ENCODE data around the gene UBE2H.
"Not testable (repeated sequence)": the region's sequence is repeated elsewhere in the genome, so short reads cannot be mapped to it uniquely, and the experiment has no call there.

The UBE2H gene

DNA sequence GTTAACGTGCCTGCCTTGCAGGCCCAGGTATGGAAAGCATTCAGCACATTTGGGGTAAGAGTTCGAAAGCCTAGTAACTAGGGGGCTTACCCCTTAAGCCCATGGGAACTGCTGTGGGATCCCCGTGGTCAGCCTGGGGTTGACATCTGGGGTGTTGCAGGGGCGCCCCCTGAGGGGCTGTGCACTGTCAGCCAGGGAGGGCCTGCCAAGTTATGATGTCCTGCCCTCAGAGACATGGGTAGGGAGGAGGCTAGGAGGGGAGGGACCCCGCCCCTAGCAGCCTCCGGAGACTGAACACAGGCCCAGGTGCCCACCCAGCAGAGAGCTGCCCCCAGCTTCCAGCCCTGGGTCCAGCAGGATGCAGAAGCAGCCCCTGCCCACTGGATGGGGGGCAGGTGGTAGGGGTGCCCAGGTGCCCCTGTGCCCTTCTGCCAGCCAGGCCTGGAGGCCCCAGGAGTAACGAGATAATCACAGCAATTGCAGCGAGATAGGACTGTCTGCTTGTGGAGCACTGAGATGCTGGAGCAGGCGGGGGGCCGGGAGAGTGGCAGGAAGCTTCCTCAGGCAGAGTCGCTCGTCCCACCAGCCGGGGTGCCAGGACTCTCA lies 153.3 kb downstream of the UBE2H start:
- no peak for TF ChIP-seq MAX (IDR thresholded peaks at IDR 0.05; ENCODE audit: low read depth, low read length)
- no peak for TF ChIP-seq MYC (IDR thresholded peaks at IDR 0.05; ENCODE audit: low read depth, low read length)
- TF ChIP-seq, protein P1, sequence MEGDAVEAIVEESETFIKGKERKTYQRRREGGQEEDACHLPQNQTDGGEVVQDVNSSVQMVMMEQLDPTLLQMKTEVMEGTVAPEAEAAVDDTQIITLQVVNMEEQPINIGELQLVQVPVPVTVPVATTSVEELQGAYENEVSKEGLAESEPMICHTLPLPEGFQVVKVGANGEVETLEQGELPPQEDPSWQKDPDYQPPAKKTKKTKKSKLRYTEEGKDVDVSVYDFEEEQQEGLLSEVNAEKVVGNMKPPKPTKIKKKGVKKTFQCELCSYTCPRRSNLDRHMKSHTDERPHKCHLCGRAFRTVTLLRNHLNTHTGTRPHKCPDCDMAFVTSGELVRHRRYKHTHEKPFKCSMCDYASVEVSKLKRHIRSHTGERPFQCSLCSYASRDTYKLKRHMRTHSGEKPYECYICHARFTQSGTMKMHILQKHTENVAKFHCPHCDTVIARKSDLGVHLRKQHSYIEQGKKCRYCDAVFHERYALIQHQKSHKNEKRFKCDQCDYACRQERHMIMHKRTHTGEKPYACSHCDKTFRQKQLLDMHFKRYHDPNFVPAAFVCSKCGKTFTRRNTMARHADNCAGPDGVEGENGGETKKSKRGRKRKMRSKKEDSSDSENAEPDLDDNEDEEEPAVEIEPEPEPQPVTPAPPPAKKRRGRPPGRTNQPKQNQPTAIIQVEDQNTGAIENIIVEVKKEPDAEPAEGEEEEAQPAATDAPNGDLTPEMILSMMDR (IDR thresholded peaks at IDR 0.05; ENCODE audit: low read depth, low read length), result no peak
- no peak for TF ChIP-seq POLR2A (IDR thresholded peaks at IDR 0.05; ENCODE audit: extremely low read depth, insufficient read length)
- H3K4me3 ChIP-seq (ENCODE audit: low read depth, low read length), result no peak overlapping the region
- no peak for DNase-seq (ENCODE audit: low read depth)

DNA sequence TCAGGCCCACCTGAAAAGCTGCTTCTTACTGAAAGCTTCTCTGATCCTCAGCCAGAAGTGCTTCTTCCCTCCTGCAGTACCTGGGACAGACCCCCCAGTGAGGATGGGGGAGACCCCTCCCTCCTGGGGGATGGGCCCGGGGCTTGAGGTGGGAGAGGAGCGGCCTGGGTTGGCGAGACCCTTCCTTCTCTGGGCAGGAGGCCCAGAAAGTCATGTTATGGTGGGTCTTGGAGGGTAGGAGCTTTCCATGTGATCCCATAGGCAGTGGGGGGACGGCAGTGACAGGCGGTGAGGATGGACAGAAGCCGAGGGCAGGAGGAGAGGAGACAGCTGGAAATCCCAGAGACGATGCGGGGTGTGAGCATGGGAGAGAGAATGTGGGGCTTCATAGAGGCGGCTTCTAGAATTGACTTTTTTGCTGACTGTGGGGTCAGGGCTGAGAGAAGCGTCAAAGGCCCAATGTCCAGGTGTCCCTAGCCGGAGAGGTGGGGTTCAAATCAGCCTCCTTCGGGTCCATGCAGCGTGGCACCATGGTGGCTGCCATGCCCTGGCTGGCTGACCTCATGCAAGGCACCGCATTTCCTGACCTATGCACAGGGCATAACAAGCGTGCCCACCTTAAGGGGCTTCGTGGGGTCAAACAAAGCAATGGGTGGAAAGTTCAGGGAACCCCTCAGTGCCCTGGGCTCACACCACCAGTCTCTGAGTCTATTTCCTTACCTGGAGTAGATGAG lies 154.0 kb downstream of the UBE2H start:
- no peak overlapping the region for H3K4me3 ChIP-seq (ENCODE audit: low read depth, low read length)
- DNase-seq (ENCODE audit: low read depth), result no peak
- TF ChIP-seq MAX (IDR thresholded peaks at IDR 0.05; ENCODE audit: low read depth, low read length), result no peak

- TF ChIP-seq MYC (IDR thresholded peaks at IDR 0.05; ENCODE audit: low read depth, low read length) (no peak), MAX (IDR thresholded peaks at IDR 0.05; ENCODE audit: low read depth, low read length) (no peak), POLR2A (IDR thresholded peaks at IDR 0.05; ENCODE audit: extremely low read depth, insufficient read length) (no peak)
- TF ChIP-seq, protein P1 (IDR thresholded peaks at IDR 0.05; ENCODE audit: low read depth, low read length), result no peak
- DNase-seq (ENCODE audit: low read depth), result no peak
- H3K4me3 ChIP-seq (ENCODE audit: low read depth, low read length), result no peak overlapping the region
Measured at GRCh38 chr7:129797214-129797789, 155.5 kb downstream of the UBE2H start.

- TF ChIP-seq, protein P1 (IDR thresholded peaks at IDR 0.05; ENCODE audit: low read depth, low read length), result no peak
- TF ChIP-seq MYC (IDR thresholded peaks at IDR 0.05; ENCODE audit: low read depth, low read length), result no peak
- no peak for TF ChIP-seq POLR2A (IDR thresholded peaks at IDR 0.05; ENCODE audit: extremely low read depth, insufficient read length)
- no peak for TF ChIP-seq MAX (IDR thresholded peaks at IDR 0.05; ENCODE audit: low read depth, low read length)
- H3K4me3 ChIP-seq (ENCODE audit: low read depth, low read length), result no peak overlapping the region
- DNase-seq (ENCODE audit: low read depth), result no peak
Measured at GRCh38 chr7:129796186-129796775, 156.5 kb downstream of the UBE2H start.

- not testable (repeated sequence) for H3K4me3 ChIP-seq (ENCODE audit: low read depth, low read length); DNase-seq (ENCODE audit: low read depth)
Measured at GRCh38 chr7:129794461-129794860, 158.3 kb downstream of the UBE2H start.

DNA sequence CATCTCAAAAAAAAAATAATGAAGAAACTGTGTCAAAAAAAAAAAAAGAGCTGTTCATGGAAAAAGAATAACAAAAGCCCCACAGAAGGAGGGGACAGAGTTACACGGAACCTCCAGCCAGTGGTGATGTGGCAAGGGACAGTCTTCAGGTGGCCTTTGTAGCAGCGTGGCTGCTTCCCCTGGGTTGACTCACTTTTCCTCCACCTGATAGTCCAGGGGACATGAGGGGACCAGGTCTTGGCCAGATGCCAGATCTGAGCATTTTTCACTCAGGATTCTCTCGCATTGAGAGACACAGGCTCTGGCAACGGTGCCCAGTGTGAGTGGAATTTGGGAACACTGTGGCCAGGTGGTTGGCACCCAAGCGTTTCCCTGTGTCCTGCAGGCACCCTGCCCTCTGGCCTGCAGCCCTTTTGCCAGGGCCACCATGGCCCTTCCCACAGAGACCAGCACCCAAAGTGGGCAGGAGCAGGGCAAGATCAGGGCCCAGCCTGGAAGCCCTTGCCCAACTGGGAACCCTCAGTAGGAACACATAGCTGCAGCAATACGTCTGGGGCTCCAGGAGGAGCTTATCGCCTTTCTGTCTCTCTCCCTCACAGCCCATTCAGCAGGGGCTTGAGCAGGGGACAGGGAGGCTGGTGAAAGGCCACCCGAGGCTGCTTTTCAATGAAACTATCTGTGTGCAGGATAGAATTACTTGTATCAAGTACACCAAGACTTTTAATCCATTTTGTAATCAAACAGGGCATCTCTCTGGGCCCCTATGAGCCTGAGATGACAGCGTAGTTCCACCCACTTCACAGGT lies 159.1 kb downstream of the UBE2H start:
- no peak for TF ChIP-seq POLR2A (IDR thresholded peaks at IDR 0.05; ENCODE audit: extremely low read depth, insufficient read length)
- TF ChIP-seq, protein P1 (IDR thresholded peaks at IDR 0.05; ENCODE audit: low read depth, low read length), result no peak
- no peak for TF ChIP-seq MAX (IDR thresholded peaks at IDR 0.05; ENCODE audit: low read depth, low read length)
- no peak for TF ChIP-seq MYC (IDR thresholded peaks at IDR 0.05; ENCODE audit: low read depth, low read length)
- H3K4me3 ChIP-seq (ENCODE audit: low read depth, low read length), result no peak overlapping the region
- no peak for DNase-seq (ENCODE audit: low read depth)

All from NB4 (cell line).